ENCODE measurements around the gene NT5C. TPM values are rescaled to one million over a fixed set of nuclear protein-coding genes. Genes with fewer than 3 reads are reported as not detected.
A peak's percentile ranks its signal among the peaks of the same experiment; 100 is the strongest.
"Not testable (repeated sequence)": the region's sequence is repeated elsewhere in the genome, so short reads cannot be mapped to it uniquely, and the experiment has no call there.

The NT5C gene
- total RNA-seq, 1 experiment from 2014 or later = 115 TPM

GRCh38 chr17:75135452-75135851, 3.9 kb upstream of the NT5C start:
- CTCF ChIA-PET = no interaction called here
- Histone ChIP-seq H3K4me2 (ENCODE audit: low read length) (no peak overlapping the region), H3K36me3 (ENCODE audit: control insufficient read depth in 1 of 2, insufficient read depth in 2 of 2, low read length in 2 of 2) (peaks cover 28 to 44% of the 10 kb centered on the region in 2 experiments), H3K9ac (ENCODE audit: low read length) (no peak overlapping the region), H3K9me2 (ENCODE audit: insufficient read depth) (no peaks in the 10 kb centered on the region), H2AFZ (ENCODE audit: low read depth, low read length, poor library complexity, severe bottlenecking) (no peak overlapping the region), H3K9me3 (ENCODE audit: control insufficient read depth in 1 of 2, insufficient read depth in 1 of 2, low read depth in 1 of 2, low read length in 2 of 2) (no peaks in the 10 kb centered on the region), H3K27me3 (ENCODE audit: insufficient read depth, low read length) (no peaks in the 10 kb centered on the region), H3K4me1 (ENCODE audit: control insufficient read depth in 1 of 2, insufficient read depth in 2 of 2, low read length in 2 of 2) (peaks cover 20 to 50% of the 10 kb centered on the region in 2 experiments; a peak in 3 of 4 replicates), H3K27ac (ENCODE audit: low read depth, low read length) (peak overlapping the region; percentile 1; the same call in 1 of the 2 replicates), H3K79me2 (ENCODE audit: insufficient read depth, low read length) (peaks cover 48% of the 10 kb centered on the region), H3K4me3 (replicated peaks in 1 of 2; ENCODE audit: low read depth in 1 of 2, low read length in 2 of 2) (no peak overlapping the region), H4K20me1 (ENCODE audit: insufficient read depth) (peaks cover 9% of the 10 kb centered on the region; the same call in 1 of the 2 replicates)
- POLR2A ChIA-PET = interaction anchor here (1.2 kb wide), 1 partner anchor 10 kb away, joined by 3 read pairs; no protein-coding TSS in a partner anchor
- BruUV-seq (replicated peaks) = no TSS peak
- no peak for TF ChIP-seq ATF3 (IDR thresholded peaks at IDR 0.05)
- no peak for TF ChIP-seq SP1 (IDR thresholded peaks at IDR 0.05; ENCODE audit: low read depth)
- TF ChIP-seq POLR2AphosphoS5 (IDR thresholded peaks at IDR 0.05; ENCODE audit: low read depth, low read length) = no peak
- DNase-seq (ENCODE audit: low read depth, low spot score) = no peak
- RAD21 ChIA-PET (ENCODE audit: low non-redundant PET in 1 of 2, low total read pairs in 2 of 2, uncharacterized antibody in 2 of 2, unreplicated experiment in 2 of 2) = no interaction called here
- ATAC-seq = no peak
- intact Hi-C loops (cut with micrococcal nuclease) = no loop called here

DNA sequence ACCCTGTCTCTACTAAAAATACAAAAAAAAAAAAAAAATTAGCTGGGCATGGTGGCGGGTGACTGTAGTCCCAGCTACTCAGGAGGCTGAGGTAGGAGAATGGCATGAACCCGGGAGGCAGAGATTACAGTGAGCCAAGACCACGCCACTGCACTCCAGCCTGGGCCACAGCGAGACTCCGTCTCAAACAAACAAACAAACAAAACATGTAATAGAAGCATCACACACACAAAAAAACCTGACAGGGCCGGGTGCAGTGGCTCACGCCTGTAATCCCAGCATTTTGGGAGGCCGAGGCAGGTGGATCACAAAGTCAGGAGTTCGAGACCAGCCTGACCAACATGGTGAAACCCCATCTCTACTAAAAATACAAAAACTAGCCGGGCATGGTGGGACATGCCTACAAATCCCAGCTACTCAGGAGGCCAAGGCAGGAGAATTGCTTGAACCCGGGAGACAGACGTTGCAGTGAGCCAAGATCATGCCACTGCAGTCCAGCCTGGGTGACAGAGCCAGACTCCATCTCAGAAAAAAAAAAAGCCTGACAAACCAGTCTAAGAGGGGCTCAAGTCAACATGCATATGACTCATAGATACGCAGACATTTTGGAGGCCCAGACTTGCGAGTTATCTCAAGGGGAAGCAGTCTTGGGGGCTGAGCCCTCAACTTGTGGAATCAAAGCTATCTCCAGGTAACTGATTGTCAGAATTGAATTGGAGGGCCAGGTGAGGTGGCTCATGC, 2.2 kb upstream of the NT5C start:
- H2AFZ ChIP-seq (ENCODE audit: low read depth, low read length, poor library complexity, severe bottlenecking); H3K4me3 ChIP-seq (replicated peaks in 1 of 2; ENCODE audit: low read depth in 1 of 2, low read length in 2 of 2); ATAC-seq; BruUV-seq (replicated peaks); H4K20me1 ChIP-seq (ENCODE audit: insufficient read depth); H3K27me3 ChIP-seq (ENCODE audit: insufficient read depth, low read length); DNase-seq (ENCODE audit: low read depth, low spot score); H3K9me2 ChIP-seq (ENCODE audit: insufficient read depth); intact Hi-C loops (cut with micrococcal nuclease); H3K9me3 ChIP-seq (ENCODE audit: control insufficient read depth in 1 of 2, insufficient read depth in 1 of 2, low read depth in 1 of 2, low read length in 2 of 2): not testable (repeated sequence)
- peak overlapping the region; percentile 8 for H3K27ac ChIP-seq (ENCODE audit: low read depth, low read length)
- ChIA-PET CTCF (interaction anchor here (1.1 to 4.9 kb wide), 3 partner anchors 18 to 68 kb away, joined by 3 to 50 read pairs (median 4); no protein-coding TSS in a partner anchor), POLR2A (interaction anchor here (0.6 to 1.8 kb wide), 5 partner anchors 9 to 136 kb away, joined by 3 to 6 read pairs (median 3); no protein-coding TSS in a partner anchor), RAD21 (ENCODE audit: low non-redundant PET in 1 of 2, low total read pairs in 2 of 2, uncharacterized antibody in 2 of 2, unreplicated experiment in 2 of 2) (interaction anchor here in 1 of 2 experiments (1.6 kb wide), 1 partner anchor 20 kb away, joined by 3 read pairs; no protein-coding TSS in a partner anchor)
- H3K36me3 ChIP-seq (ENCODE audit: control insufficient read depth in 1 of 2, insufficient read depth in 2 of 2, low read length in 2 of 2) = peaks cover 15 to 45% of the 10 kb centered on the region in 2 experiments
- TF ChIP-seq POLR2AphosphoS5 (IDR thresholded peaks at IDR 0.05; ENCODE audit: low read depth, low read length) = peak; percentile 50
- H3K79me2 ChIP-seq (ENCODE audit: insufficient read depth, low read length) = peaks cover 50% of the 10 kb centered on the region
- peak overlapping the region; percentile 17; the same call in 1 of the 2 replicates for H3K9ac ChIP-seq (ENCODE audit: low read length)
- H3K4me1 ChIP-seq (ENCODE audit: control insufficient read depth in 1 of 2, insufficient read depth in 2 of 2, low read length in 2 of 2) = peaks cover 23 to 55% of the 10 kb centered on the region in 2 experiments; a peak in 3 of 4 replicates
- peak overlapping the region; percentile 5 for H3K4me2 ChIP-seq (ENCODE audit: low read length)

All from HCT116 (cell line).